Endodermal cell (in vitro differentiated cells): ENCODE measurements around the gene PSME3IP1. TPM values are rescaled to one million over a fixed set of nuclear protein-coding genes. Genes with fewer than 3 reads are reported as not detected.

ENCODE experiments used
- DNase-seq: peaks from one replicate; pipeline ENCODE4 v3.0.0-alpha.2; 2017
- H3K27ac ChIP-seq: 2 replicates; pipeline ENCODE4 v1.5.1; 2013; ENCODE audit warnings: mild to moderate bottlenecking, low read depth, low read length, moderate library complexity
- H3K27me3 ChIP-seq: 2 replicates; pipeline ENCODE4 v1.6.1; 2013; ENCODE audit warnings: mild to moderate bottlenecking, low read length, moderate library complexity; ENCODE audit not compliant: insufficient read depth, control insufficient read depth, poor library complexity, severe bottlenecking
- H3K36me3 ChIP-seq: 2 replicates; pipeline ENCODE4 v1.7.0; 2013; ENCODE audit warnings: mild to moderate bottlenecking, low read length, moderate library complexity; ENCODE audit not compliant: control insufficient read depth, insufficient read depth
- H3K4me1 ChIP-seq: one replicate; pipeline ENCODE4 v1.7.0; 2013; ENCODE audit warnings: low read length; ENCODE audit not compliant: control insufficient read depth, insufficient read depth
- H3K4me3 ChIP-seq: 2 replicates; pipeline ENCODE4 v1.5.1; 2013; ENCODE audit warnings: mild to moderate bottlenecking, low read length, moderate library complexity
- H3K9ac ChIP-seq: 2 replicates; pipeline ENCODE4 v1.6.1; 2013; ENCODE audit warnings: mild to moderate bottlenecking, low read length, moderate library complexity; ENCODE audit not compliant: poor library complexity, severe bottlenecking; ENCODE audit errors: extremely low read depth
- H3K9me3 ChIP-seq: 2 replicates; pipeline ENCODE4 v1.6.1; 2013; ENCODE audit warnings: mild to moderate bottlenecking, low read length, moderate library complexity; ENCODE audit not compliant: control insufficient read depth
- H3K27ac Mint-ChIP-seq: 2 replicates; pipeline ENCODE4 v1.8.0; 2020; ENCODE audit warnings: mixed read lengths
- H3K27me3 Mint-ChIP-seq: 2 replicates; pipeline ENCODE4 v1.8.0; 2021; ENCODE audit warnings: mild to moderate bottlenecking, mixed read lengths; ENCODE audit not compliant: insufficient read depth
- H3K36me3 Mint-ChIP-seq: 2 replicates; pipeline ENCODE4 v1.8.0; 2020; ENCODE audit warnings: low read depth, mixed read lengths
- H3K4me1 Mint-ChIP-seq: 2 replicates; pipeline ENCODE4 v1.8.0; 2020; ENCODE audit warnings: mixed read lengths
- H3K4me3 Mint-ChIP-seq: 2 replicates; pipeline ENCODE4 v1.8.0; 2020; ENCODE audit warnings: mild to moderate bottlenecking, moderate library complexity, mixed read lengths
- H3K9me3 Mint-ChIP-seq: 2 replicates; pipeline ENCODE4 v1.8.0; 2020; ENCODE audit warnings: mild to moderate bottlenecking, mixed read lengths
- CTCF ChIP-seq: fragments of 200-600 bp; sonication (generic); conservative IDR thresholded peaks from 2 replicates; pipeline ENCODE4 v1.5.0; 2021; ENCODE audit warnings: antibody characterized with exemption, mild to moderate bottlenecking
- WGBS, 2 experiments: methylation state at CpG; one replicate each; pipeline versions ENCODE4 v1.1.5 to v1.1.7; 2013; ENCODE audit warnings: missing lambda C conversion rate in 2 of 2, mixed read lengths in 1 of 2; ENCODE audit not compliant: insufficient coverage in 1 of 2, insufficient read length in 1 of 2; 5-methylcytosine and 5-hydroxymethylcytosine counted together
- total RNA-seq, 2 donors: library from RNA; stranded (reverse); fragmentation: NEBNext Ultra II Directional in 1 of 2; extraction: Animal tissue kit (Norgen Biotek cat#: 25700) in 1 of 2; gene quantifications; 2 replicates in 1 of 2; 3 replicates in 1 of 2; pipeline ENCODE4 v1.2.1, GENCODE V29; 2021

PSME3IP1 gene
- total RNA-seq, 2 donors from 2014 or later, result 94.2 to 102 TPM

GRCh38 chr16:57157533-57157932 is 28.3 kb downstream of the PSME3IP1 start:
- Mint-ChIP-seq H3K9me3 (no peaks in the 10 kb centered on the region), H3K4me1 (peaks cover 20% of the 10 kb centered on the region), H3K36me3 (peaks cover 80% of the 10 kb centered on the region), H3K4me3 (no peak overlapping the region), H3K27me3 (no peaks in the 10 kb centered on the region), H3K27ac (no peak overlapping the region)
- Histone ChIP-seq H3K4me3 (no peak overlapping the region), H3K4me1 (peaks cover 5% of the 10 kb centered on the region), H3K36me3 (peaks cover 91% of the 10 kb centered on the region), H3K27me3 (no peaks in the 10 kb centered on the region), H3K9me3 (no peaks in the 10 kb centered on the region), H3K27ac (no peak overlapping the region), H3K9ac (no peak overlapping the region)
- DNase-seq, result no peak
- no peak for TF ChIP-seq CTCF
- 100% methylated on average over 1 of the region's 1 CpG; no CpG with 5 or more reads in 1 of the 2 experiments for WGBS, 2 experiments

- Mint-ChIP-seq H3K9me3 (no peaks in the 10 kb centered on the region), H3K4me3 (no peak overlapping the region), H3K27ac (no peak overlapping the region), H3K4me1 (peaks cover 30% of the 10 kb centered on the region), H3K36me3 (peaks cover 76% of the 10 kb centered on the region), H3K27me3 (no peaks in the 10 kb centered on the region)
- H3K27me3 ChIP-seq, result no peaks in the 10 kb centered on the region
- H3K9ac ChIP-seq, result no peak overlapping the region
- peaks cover 91% of the 10 kb centered on the region for H3K36me3 ChIP-seq
- H3K4me1 ChIP-seq, result peaks cover 5% of the 10 kb centered on the region
- H3K27ac ChIP-seq, result no peak overlapping the region
- no peaks in the 10 kb centered on the region for H3K9me3 ChIP-seq
- no peak for DNase-seq
- WGBS, 2 experiments, result 90 to 100% methylated on average over 2 to 4 of the region's 4 CpGs
- TF ChIP-seq CTCF, result no peak
- H3K4me3 ChIP-seq, result no peak overlapping the region
Measured at GRCh38 chr16:57156351-57156703, 29.5 kb downstream of the PSME3IP1 start.

GRCh38 chr16:57155702-57156350 is 30.0 kb downstream of the PSME3IP1 start:
- H3K27me3 ChIP-seq, result no peaks in the 10 kb centered on the region
- no peak for DNase-seq
- H3K36me3 Mint-ChIP-seq, result peaks cover 73% of the 10 kb centered on the region
- H3K4me1 ChIP-seq, result peaks cover 5% of the 10 kb centered on the region
- H3K9me3 ChIP-seq, result no peaks in the 10 kb centered on the region
- H3K4me1 Mint-ChIP-seq, result peaks cover 35% of the 10 kb centered on the region
- H3K9ac ChIP-seq, result no peak overlapping the region
- H3K4me3 ChIP-seq, result no peak overlapping the region
- no peak overlapping the region for H3K4me3 Mint-ChIP-seq
- no peaks in the 10 kb centered on the region for H3K27me3 Mint-ChIP-seq
- no peak for TF ChIP-seq CTCF
- H3K36me3 ChIP-seq, result peaks cover 90% of the 10 kb centered on the region
- H3K9me3 Mint-ChIP-seq, result no peaks in the 10 kb centered on the region
- 93 to 95% methylated on average over 5 to 6 of the region's 6 CpGs for WGBS, 2 experiments
- no peak overlapping the region for H3K27ac Mint-ChIP-seq
- no peak overlapping the region for H3K27ac ChIP-seq
